ENCODE data around the gene ADAD2. TPM values are rescaled to one million over a fixed set of nuclear protein-coding genes. Genes with fewer than 3 reads are reported as not detected.

The ADAD2 gene
- total RNA-seq, 1 donor from 2014 or later, result not detected

GRCh38 chr16:84245956-84246678 lies 55.2 kb downstream of the ADAD2 start:
- no peak for DNase-seq (ENCODE audit: low read depth in 2 of 2)

- DNase-seq (ENCODE audit: low read depth in 2 of 2), result no peak
Measured at GRCh38 chr16:84246679-84247077, 55.7 kb downstream of the ADAD2 start.

Other genes starting within 250 kb of the ADAD2 start
- 0.60 and 1.3 TPM in 2 replicates for gene OSGIN1, start 237.9 kb upstream of the ADAD2 start, total RNA-seq
- gene NECAB2, start 222.9 kb upstream of the ADAD2 start, total RNA-seq, result not detected in 2 replicates
- gene SLC38A8, start 148.4 kb upstream of the ADAD2 start, total RNA-seq, result not detected in 2 replicates
- 74.3 and 106 TPM in 2 replicates for gene MBTPS1, start 74.2 kb upstream of the ADAD2 start, total RNA-seq
- 25.1 and 33.5 TPM in 2 replicates for gene HSDL1, start 46.0 kb upstream of the ADAD2 start, total RNA-seq
- gene DNAAF1, start 45.8 kb upstream of the ADAD2 start, total RNA-seq, result under 0.01 TPM in 2 replicates
- gene TAF1C, start 4.1 kb upstream of the ADAD2 start, total RNA-seq, result 7.2 and 16.5 TPM in 2 replicates
- gene KCNG4, start 48.9 kb downstream of the ADAD2 start, total RNA-seq, result not detected in 2 replicates
- gene WFDC1, start 103.7 kb downstream of the ADAD2 start, total RNA-seq, result not detected in 2 replicates
- under 0.01 TPM in 1 of 2 replicates, not detected in the other for gene ATP2C2, start 177.4 kb downstream of the ADAD2 start, total RNA-seq

Data from lung microvascular endothelial cell (primary cell).